ENCODE data around the gene ASAP2.

DNA sequence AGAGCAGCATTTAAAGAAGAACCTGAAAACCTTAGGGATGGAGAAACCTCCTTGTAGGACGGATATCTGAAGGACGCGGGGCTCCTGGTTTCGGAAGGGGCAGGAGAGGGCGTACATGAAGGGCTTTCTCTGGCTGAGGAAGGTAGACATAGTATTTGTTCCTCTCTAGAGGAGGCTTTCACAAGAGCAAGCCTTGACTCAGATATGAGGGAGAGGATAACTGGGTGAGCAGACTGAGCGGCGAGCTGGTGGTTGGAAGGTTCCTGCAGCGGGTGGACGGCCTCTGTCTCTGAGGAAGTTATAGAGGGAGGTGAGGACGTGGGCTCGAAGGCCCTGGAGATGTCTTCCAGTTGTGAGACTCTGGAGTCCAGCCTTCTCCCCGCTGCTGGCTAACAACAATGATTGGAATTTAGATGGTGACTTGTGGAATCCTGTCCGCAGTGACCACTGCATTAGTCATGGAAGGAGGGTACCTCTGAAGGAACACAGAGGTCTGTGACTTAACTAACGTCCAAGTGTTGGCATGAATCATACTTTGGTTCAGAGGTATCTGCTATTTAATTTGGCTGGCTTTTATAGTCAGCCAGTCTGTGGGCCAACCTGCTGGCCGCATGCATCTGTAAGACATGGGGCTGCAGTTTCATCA lies 80.9 kb downstream of the ASAP2 start:
- TF ChIP-seq, protein P1, sequence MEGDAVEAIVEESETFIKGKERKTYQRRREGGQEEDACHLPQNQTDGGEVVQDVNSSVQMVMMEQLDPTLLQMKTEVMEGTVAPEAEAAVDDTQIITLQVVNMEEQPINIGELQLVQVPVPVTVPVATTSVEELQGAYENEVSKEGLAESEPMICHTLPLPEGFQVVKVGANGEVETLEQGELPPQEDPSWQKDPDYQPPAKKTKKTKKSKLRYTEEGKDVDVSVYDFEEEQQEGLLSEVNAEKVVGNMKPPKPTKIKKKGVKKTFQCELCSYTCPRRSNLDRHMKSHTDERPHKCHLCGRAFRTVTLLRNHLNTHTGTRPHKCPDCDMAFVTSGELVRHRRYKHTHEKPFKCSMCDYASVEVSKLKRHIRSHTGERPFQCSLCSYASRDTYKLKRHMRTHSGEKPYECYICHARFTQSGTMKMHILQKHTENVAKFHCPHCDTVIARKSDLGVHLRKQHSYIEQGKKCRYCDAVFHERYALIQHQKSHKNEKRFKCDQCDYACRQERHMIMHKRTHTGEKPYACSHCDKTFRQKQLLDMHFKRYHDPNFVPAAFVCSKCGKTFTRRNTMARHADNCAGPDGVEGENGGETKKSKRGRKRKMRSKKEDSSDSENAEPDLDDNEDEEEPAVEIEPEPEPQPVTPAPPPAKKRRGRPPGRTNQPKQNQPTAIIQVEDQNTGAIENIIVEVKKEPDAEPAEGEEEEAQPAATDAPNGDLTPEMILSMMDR (IDR thresholded peaks at IDR 0.05; ENCODE audit: insufficient read depth, low read length) = no peak
- TF ChIP-seq POLR2AphosphoS5 (IDR thresholded peaks at IDR 0.05; ENCODE audit: low read depth) = no peak
- TF ChIP-seq, protein P2, sequence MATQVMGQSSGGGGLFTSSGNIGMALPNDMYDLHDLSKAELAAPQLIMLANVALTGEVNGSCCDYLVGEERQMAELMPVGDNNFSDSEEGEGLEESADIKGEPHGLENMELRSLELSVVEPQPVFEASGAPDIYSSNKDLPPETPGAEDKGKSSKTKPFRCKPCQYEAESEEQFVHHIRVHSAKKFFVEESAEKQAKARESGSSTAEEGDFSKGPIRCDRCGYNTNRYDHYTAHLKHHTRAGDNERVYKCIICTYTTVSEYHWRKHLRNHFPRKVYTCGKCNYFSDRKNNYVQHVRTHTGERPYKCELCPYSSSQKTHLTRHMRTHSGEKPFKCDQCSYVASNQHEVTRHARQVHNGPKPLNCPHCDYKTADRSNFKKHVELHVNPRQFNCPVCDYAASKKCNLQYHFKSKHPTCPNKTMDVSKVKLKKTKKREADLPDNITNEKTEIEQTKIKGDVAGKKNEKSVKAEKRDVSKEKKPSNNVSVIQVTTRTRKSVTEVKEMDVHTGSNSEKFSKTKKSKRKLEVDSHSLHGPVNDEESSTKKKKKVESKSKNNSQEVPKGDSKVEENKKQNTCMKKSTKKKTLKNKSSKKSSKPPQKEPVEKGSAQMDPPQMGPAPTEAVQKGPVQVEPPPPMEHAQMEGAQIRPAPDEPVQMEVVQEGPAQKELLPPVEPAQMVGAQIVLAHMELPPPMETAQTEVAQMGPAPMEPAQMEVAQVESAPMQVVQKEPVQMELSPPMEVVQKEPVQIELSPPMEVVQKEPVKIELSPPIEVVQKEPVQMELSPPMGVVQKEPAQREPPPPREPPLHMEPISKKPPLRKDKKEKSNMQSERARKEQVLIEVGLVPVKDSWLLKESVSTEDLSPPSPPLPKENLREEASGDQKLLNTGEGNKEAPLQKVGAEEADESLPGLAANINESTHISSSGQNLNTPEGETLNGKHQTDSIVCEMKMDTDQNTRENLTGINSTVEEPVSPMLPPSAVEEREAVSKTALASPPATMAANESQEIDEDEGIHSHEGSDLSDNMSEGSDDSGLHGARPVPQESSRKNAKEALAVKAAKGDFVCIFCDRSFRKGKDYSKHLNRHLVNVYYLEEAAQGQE (IDR thresholded peaks at IDR 0.05; ENCODE audit: insufficient replicate concordance, low read depth) = no peak
